ENCODE results near the gene STARD7. TPM values are rescaled to one million over a fixed set of nuclear protein-coding genes. Genes with fewer than 3 reads are reported as not detected.
A peak's percentile ranks its signal among the peaks of the same experiment; 100 is the strongest.

STARD7 gene
- total RNA-seq, 1 donor from 2014 or later: 96.1 TPM

DNA sequence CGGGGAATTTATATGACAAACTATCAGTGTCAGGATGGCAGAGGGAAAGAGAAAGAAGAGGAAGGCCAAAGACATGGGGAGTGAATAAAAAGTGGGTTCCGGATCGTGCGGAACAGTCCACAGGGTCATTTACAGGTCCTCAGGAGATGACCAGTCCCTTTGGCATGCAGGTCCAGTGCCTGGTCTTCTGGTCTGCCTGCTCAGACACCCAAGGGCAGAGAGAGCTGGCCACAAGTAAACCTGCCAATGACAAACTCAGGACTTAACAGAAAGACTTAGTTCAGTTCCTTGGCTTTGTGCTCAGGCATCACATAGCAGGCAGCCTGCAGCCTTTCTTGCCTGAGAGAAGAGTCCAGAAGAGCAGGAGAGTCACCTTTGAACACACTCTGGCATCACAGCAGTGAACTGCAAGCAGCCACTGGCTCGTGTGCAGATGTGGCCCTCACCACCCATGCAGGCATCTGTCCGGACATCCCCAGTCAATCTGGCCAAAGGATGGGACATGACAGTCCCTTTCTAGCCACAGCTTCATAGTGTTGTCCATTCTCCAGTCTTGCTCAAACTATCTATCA is 43.2 kb upstream of the STARD7 start:
- H3K4me3 ChIP-seq (ENCODE audit: low read depth, low read length): no peak overlapping the region
- H3K36me3 ChIP-seq (ENCODE audit: control insufficient read depth, insufficient read depth, low read length): peaks cover 4% of the 10 kb centered on the region
- TF ChIP-seq, protein P1, sequence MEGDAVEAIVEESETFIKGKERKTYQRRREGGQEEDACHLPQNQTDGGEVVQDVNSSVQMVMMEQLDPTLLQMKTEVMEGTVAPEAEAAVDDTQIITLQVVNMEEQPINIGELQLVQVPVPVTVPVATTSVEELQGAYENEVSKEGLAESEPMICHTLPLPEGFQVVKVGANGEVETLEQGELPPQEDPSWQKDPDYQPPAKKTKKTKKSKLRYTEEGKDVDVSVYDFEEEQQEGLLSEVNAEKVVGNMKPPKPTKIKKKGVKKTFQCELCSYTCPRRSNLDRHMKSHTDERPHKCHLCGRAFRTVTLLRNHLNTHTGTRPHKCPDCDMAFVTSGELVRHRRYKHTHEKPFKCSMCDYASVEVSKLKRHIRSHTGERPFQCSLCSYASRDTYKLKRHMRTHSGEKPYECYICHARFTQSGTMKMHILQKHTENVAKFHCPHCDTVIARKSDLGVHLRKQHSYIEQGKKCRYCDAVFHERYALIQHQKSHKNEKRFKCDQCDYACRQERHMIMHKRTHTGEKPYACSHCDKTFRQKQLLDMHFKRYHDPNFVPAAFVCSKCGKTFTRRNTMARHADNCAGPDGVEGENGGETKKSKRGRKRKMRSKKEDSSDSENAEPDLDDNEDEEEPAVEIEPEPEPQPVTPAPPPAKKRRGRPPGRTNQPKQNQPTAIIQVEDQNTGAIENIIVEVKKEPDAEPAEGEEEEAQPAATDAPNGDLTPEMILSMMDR (IDR thresholded peaks at IDR 0.05; ENCODE audit: insufficient read depth, low read length, poor library complexity, severe bottlenecking): no peak
- H3K27me3 ChIP-seq (ENCODE audit: control insufficient read depth, insufficient read depth, low read length): no peaks in the 10 kb centered on the region
- peak; percentile 87 for DNase-seq (ENCODE audit: low read depth)

DNA sequence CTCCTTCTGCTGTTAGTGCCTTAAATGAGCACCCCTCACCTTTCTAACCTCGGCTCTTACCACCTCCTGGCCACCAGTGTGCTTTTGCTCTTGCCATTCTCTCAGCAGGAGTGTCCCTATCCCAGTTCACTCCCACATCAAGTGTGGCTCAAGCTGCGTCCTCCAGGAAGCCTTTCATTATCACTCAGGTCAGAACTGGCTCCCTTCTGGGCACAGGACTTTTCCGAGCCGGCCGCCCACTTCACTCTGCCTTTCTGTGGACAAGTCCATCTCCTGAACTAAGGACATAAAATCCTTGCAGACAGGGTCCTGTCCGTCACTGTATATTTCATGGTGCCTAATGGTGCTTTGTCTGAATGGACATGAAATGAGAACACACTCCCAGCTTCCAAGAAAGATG is 41.6 kb upstream of the STARD7 start:
- no peaks in the 10 kb centered on the region for H3K27me3 ChIP-seq (ENCODE audit: control insufficient read depth, insufficient read depth, low read length)
- peaks cover 4% of the 10 kb centered on the region for H3K36me3 ChIP-seq (ENCODE audit: control insufficient read depth, insufficient read depth, low read length)
- no peak overlapping the region for H3K4me3 ChIP-seq (ENCODE audit: low read depth, low read length)
- no peak for DNase-seq (ENCODE audit: low read depth)
- TF ChIP-seq, protein P1 (IDR thresholded peaks at IDR 0.05; ENCODE audit: insufficient read depth, low read length, poor library complexity, severe bottlenecking): no peak

DNA sequence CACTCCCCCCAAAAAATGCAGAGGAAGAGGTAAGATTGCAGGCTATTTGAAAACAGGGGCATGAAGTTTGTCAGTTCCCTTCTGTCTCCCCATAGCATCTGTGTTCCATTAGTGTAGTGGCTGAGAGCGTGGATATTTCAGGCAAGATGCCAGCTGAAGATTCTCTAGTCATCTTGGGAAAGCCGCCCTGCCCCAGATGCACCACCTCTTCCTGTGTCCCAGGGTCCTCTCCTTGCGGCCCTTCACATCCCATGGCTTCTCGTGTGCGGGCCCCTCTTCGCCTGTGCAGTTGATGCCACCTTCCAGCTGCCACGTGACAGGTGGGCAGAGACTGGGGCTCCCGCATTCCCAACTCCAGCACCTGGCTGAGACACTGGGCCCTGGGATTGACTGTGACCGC is 41.0 kb upstream of the STARD7 start:
- DNase-seq (ENCODE audit: low read depth): no peak
- no peak overlapping the region for H3K4me3 ChIP-seq (ENCODE audit: low read depth, low read length)
- H3K36me3 ChIP-seq (ENCODE audit: control insufficient read depth, insufficient read depth, low read length): peaks cover 4% of the 10 kb centered on the region
- no peaks in the 10 kb centered on the region for H3K27me3 ChIP-seq (ENCODE audit: control insufficient read depth, insufficient read depth, low read length)
- TF ChIP-seq, protein P1 (IDR thresholded peaks at IDR 0.05; ENCODE audit: insufficient read depth, low read length, poor library complexity, severe bottlenecking): no peak

DNA sequence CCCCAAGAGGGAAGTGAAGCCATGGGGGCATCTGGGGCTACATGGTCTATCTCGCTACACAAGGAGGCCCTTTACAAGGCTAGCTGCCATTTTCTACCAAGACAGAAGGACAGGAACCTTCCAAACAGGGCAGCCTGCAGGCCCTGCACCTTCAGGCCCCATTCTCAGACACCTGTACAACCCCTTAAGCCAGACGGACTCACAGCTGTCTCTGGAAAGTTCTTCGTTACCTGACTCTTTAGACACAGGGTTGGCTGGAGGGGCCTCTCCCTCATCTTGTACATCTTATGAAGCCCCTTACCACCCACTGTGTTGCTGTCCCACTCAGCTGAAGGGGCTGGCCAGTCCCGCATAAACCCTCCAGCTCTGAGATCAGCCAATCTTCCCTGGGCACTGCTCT is 40.0 kb upstream of the STARD7 start:
- DNase-seq (ENCODE audit: low read depth): no peak
- Histone ChIP-seq H3K27me3 (ENCODE audit: control insufficient read depth, insufficient read depth, low read length) (no peaks in the 10 kb centered on the region), H3K4me3 (ENCODE audit: low read depth, low read length) (no peak overlapping the region), H3K36me3 (ENCODE audit: control insufficient read depth, insufficient read depth, low read length) (peaks cover 2% of the 10 kb centered on the region)
- TF ChIP-seq, protein P1 (IDR thresholded peaks at IDR 0.05; ENCODE audit: insufficient read depth, low read length, poor library complexity, severe bottlenecking): no peak

DNA sequence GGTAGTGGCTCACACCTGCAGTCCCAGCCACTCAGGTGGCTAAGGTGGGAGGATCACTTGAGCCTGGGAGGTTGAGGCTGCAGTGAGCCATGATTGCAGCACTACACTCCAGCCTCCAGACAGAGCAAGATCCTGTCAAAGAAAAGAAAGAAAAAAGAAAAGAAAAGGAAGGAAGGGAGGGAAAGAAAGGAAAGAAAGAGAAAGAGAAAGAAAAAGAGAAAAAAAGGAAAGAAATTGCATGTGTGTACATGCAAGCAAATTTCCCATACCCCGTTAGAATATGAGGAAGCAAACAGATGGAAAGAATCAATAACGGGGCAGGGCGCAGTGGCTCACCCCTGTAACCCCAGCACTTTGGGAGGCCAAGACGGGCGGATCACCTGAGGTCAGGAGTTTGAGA is 39.3 kb upstream of the STARD7 start:
- DNase-seq (ENCODE audit: low read depth): no peak
- Histone ChIP-seq H3K27me3 (ENCODE audit: control insufficient read depth, insufficient read depth, low read length) (no peaks in the 10 kb centered on the region), H3K4me3 (ENCODE audit: low read depth, low read length) (no peak overlapping the region), H3K36me3 (ENCODE audit: control insufficient read depth, insufficient read depth, low read length) (peaks cover 2% of the 10 kb centered on the region)
- TF ChIP-seq, protein P1 (IDR thresholded peaks at IDR 0.05; ENCODE audit: insufficient read depth, low read length, poor library complexity, severe bottlenecking): no peak

DNA sequence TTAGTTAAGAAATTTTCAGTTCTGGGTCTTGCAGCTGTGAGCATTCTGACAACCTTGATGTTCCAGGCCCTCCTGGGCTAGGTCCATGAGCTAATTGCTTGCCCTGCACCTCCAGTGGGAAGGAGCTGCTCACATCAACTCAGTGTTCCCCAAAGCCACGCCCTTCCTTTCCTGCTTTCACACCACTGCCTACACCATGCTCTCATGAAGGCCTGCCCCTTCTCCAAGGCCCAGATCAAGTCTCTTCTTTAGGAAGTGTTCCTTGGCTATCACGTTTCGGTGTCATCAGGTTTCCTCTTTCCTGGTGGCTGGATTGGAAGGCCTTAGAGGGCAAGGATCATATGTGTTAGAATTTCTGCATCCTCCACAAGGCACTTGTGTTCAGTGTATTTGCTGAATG is 38.4 kb upstream of the STARD7 start:
- Histone ChIP-seq H3K4me3 (ENCODE audit: low read depth, low read length) (no peak overlapping the region), H3K36me3 (ENCODE audit: control insufficient read depth, insufficient read depth, low read length) (peaks cover under 1% of the 10 kb centered on the region), H3K27me3 (ENCODE audit: control insufficient read depth, insufficient read depth, low read length) (no peaks in the 10 kb centered on the region)
- TF ChIP-seq, protein P1 (IDR thresholded peaks at IDR 0.05; ENCODE audit: insufficient read depth, low read length, poor library complexity, severe bottlenecking): no peak
- no peak for DNase-seq (ENCODE audit: low read depth)
